CD4-positive, alpha-beta T cell treated with Interleukin-15 for 4 hours (primary cell): ENCODE measurements around the gene PTTG1IP.

ENCODE experiments used
- DNase-seq: peaks from one replicate; pipeline ENCODE4 v3.0.0-alpha.2; 2020; ENCODE audit warnings: low spot score

The PTTG1IP gene

DNA sequence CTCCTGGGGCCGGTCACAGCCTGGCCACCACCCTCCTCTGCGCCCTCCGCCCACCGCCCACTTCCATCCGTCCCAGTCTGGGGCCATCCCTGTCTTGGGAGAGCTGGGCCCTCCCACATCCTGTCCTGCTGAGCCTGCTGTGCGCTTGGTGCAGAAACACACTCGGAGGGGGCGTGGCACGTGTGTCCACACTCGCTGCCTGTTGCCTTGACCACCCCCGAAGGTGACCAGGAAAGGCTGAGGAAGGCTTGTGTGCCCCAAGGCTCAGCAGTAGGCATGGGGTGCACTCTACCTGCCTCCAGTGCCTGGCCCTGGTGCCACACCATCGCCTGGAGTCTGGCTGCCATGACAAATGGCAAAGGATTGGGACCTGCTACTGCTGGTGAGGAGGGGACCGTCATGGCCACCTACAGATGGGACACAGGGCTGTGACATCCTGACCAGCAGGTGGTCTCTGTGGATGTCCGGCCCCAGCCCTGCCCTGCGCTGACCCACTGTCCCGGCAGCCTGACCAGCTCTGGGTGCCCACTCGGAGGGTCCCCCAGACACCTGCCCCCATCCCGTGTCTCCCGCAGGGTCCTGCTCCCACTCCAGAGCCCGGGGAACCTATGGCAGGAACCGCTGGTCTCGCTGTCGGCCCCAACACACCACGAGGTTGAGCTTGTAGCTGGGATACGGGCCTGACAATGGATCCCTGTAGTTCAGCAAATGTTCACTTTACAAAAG is 23.2 kb upstream of the PTTG1IP start:
- DNase-seq: no peak

GRCh38 chr21:44895859-44896258 is 22.4 kb upstream of the PTTG1IP start:
- no peak for DNase-seq

DNA sequence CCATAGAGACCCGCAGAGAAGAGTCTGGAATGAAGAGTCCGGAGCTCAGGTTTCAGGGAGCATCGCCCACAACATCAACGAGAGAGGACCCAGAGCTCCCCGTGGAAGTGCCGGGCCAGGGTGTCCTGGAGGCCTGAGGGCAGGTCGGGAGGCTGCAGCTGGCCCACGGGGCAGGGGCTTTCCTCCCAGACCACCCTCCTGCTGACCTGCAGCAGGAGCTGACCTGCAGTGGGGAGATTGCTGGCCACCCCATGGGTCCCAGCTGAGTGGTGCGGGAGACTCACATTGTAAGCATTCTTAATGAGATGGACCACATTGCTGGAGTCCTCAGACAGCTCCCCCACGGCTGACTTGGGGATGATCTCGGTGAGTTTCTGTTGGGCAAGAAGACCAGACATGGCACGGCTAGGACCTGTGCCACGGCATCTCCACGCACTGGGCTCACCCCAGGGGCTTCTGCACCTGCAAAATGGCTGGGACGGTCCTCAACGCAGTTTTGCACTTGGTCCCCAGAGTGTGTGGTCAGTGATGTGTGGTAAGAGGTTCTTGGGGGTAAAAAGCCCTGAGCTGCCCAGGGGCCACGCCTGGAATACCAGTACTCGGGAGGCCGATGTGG is 21.3 kb upstream of the PTTG1IP start:
- no peak for DNase-seq

DNA sequence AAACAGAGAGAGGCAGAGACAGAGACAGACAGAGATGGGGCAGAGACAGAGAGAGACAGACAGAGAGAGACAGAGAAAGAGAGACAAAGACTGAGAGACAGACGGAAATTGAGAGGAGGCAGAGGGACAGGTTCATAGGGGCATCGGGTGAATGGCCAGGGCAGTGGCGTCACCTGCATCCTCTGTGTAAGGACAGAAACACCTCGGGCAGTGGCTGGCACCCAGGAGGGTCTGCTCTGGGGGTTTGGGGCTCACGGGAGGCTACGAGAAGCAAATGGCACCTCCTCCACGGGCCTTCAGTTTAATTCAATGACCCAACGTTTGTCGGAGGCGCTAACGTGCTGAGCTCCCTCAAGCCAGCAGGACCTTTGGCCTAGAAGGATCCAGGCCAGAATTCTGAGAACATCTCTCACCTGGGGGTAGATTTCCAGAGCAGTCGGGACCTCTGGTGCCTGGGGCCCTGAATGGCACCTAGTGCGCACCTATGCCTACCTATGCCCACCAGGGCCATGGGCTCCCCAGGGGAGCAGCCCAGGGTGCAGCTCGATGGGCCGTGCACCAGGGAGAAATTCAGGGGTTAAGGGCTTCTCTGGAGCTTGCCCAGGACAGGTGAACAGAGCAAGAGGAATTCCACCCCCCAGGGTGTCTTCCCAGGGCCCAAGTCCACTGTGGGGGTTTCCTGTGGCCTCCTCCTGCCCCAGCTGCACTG is 20.6 kb upstream of the PTTG1IP start:
- DNase-seq: no peak

DNA sequence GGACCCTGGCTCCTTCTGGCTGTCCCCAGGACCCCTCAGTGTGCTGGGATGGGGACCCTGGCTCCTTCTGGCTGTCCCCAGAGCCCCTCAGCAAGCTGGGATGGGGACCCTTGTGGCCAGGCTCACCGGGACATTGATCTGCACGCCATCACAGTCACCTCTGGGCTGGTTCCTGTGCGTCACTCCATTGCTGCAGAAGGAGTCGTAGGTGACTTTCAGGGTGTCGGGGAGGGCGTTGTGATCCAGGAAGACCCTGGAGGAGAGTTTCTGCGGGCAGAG is 19.7 kb upstream of the PTTG1IP start:
- no peak for DNase-seq

DNA sequence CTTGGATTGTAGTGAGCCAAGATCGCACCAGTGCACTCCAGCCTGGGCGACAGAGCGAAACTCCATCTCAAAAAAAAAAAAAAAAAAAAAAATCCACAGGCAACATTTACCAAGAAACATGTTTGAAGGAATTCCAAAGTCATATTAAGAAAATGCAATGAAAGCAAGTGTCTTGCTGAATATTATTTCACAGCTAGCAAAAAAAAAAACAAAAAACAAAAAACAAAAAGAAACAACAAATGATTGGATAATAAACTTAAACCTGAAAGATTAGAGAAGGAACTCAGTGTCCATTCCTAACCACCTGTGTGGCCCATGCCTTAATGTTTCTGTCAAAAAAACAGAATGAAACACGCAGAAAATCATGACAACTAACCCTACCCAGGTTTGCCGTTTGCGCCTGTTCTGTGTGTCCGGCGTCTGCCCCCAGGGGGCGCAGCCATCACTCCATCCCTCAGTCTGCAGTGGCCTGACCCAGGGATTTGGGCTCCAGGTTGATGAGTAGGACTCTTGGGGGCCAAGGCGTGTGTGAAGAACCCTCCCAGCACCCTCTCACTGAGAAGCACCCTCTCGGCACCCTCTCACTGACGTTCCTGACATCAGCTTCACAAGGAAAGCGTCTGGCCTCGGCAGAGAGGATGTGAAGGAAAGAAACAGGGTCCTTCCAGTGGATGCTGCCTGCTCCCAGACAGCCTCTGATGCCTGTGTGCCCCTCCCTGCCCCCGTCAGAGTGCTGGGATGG is 19.2 kb upstream of the PTTG1IP start:
- DNase-seq: peak; percentile 80

DNA sequence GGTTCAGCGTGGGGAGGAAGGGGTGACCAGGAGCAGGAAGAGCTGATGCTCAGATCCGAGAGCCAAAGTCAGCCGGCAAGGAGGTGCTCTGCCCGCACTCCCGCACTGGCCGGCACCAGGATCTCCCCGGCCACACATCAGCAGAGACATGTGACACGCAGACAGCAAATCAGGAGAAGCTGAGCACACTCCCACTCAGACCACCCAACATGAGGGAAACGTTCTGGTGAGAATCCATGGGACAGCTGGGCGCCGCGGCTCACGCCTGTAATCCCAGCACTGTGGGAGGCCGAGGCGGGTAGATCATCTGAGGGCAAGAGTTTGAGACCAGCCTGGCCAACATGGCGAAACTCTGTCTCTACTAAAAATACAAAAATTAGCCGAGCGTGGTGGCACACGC is 18.6 kb upstream of the PTTG1IP start:
- no peak for DNase-seq

- DNase-seq: no peak
Measured at GRCh38 chr21:44891631-44892031, 18.1 kb upstream of the PTTG1IP start.

DNA sequence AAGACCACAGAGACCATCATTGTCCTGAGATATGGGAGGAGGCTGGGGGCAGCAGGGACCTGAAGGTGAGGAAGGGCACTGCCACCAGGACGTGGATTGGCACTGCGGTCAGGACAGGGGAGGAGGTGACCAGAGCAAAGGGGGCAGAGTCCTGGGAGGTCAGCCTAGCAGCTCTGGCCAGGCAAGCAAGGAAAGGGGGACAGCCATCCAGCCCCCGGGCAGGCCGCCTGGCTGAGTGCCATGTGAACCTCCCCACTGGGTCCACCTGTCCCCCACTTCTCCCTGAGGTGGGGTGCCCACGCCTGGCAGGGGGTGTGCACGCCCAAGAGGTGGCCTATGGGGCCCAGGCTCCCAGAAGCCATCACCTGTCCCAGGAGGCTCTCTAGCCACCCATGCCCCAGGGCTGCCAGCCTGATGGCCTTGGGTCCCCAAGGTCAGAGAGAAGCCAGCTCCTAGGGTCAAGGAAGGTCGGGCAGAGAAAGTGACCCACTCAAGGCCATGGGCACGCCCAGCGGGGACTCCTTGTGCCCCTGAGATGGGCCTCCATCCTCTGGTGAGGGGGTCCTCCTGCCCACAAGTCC is 17.6 kb upstream of the PTTG1IP start:
- DNase-seq: no peak

DNA sequence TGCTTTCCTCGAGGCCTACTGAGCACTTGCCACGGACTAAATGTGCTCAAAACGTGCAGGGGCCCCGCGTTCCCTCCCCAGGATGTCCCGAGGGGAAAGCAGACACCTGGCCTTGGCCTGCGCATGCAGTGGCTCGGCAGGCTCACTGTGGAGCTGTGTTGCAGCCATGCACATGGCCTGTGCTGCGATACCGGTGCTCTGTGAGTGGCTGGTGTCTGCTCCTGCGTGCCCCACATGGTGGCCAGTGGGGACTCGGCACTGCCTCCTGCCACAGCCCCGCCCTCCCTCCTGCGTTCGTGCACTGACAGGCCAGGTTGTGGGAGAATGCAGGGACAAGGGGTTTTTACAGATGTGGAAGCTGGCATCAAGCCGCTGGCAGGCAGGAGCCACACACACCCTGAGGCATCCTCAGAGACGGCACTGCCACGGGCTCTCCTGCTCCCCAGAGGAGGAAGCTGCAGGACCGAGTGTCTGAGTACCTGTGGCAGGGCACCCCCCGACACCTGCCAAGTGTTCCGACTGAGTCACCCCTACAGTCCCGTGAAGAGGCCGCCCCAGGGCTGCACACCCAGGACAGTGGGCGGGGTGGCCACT is 16.9 kb upstream of the PTTG1IP start:
- no peak for DNase-seq

DNA sequence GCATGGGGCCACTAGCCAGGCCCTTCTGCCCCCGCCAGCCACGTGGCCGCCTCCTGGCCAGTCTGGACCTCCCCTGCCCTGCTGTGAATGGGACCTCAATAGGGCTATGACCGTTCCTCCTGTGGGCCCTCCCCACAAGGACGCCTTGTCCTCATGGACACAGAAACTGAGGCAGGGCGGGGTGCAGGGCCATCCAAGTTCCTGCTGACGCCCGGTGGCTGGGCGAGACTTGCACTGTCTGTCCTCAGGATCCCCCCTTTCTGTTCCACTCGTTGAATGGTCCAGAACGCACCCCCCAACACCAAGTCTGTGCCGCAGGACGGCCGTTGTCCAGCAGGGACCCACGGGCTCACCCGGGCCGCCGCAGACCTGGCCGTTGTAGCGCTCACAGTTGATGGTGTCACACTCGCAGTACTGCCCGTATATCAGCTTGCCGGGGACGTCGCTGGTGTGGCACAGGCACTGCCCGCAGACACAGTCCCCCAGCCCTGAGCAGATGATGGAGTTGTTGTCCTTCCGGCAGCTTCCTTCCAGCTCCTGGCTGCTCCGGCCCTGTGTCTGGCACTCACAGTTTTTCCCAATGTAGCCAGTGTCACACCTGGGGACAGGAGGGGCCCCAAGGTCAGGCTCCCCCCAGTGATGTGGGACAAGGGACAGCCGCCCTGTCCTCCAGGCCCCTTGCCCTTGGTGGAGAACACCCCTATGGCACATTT is 16.3 kb upstream of the PTTG1IP start:
- no peak for DNase-seq

DNA sequence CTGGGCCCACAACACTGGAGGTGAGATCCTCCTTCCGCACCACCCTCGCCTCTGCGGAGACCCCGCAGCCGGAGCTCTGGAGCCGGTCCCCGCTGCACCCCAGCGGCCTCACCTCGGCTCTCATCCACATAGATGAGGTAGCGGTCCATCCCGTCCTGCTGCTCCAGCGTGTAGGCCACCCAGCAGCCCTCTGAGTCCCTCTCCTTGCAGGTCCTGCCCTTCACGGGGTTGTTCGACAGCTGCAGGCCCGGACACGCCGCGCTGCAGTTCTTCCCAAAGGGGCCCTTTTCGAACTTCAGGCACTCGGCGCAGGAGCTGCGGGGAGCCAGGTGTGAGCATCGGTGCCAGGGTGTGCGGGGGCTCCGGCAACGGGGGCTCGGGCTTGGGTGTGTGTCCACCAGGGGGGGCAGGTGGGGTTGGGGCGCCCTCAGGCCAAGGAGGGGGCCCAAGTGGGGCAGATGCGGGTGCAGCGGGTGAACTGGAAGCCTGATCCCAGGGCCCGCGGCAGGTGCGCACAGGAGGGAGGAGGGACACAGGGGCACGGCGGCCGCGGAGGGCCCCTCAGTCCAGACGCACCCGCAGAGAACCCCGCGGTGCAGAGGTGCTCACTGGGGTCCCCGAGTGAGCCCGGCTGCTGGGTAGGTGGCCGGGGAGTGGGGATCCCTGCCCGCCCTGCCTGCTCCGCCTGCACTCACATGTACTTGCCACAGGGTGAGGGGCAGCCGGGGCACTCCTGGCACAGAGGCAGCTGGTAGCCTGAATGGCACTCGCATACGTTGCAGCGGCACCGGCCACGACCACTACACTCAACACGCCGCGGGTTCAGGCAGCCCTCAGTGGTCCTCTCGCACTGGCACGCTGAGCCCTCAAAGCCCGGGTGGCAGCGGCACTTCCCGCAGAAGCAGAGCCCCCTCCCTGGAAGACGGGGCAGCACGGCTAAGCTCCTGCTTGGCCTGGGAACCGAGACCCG is 15.4 kb upstream of the PTTG1IP start:
- DNase-seq: no peak

DNA sequence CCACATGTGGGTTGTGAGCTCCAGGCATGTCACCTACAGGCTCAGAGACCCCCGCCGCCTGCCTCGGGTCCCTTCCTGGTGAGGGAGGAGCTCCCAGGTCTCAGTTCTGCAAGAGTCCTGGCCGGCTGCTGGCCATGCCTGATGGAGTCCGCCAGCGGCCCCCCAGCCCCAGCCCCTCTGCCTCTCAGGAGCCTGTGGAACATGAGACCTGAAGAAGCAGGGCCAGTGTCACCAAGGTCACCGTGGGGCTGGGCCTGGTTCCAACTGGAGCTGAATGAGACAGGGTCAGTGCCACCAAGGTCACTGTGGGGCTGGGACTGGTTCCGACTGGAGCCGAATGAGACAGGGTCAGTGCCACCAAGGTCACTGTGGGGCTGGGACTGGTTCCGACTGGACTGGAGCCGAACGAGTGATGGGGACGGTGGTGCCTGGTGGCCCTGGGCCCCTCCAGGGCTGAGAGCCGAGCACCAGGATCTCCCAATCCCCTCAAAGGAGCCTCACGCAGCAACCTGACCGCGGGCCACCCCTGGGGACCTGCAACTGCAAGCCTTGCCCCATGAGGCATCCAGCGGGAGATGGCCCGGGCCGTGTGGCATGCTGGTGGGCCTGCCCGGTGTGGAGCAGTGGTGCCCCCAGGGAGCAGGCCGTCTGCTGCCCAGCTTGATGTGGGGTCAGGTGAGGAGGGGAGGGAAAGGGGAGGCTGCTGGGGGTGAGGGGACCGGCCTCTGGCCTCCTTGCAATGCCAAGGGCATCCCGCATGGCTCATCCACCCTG is 14.5 kb upstream of the PTTG1IP start:
- no peak for DNase-seq

- DNase-seq: no peak
Measured at GRCh38 chr21:44887126-44887806, 13.8 kb upstream of the PTTG1IP start.

- DNase-seq: no peak
Measured at GRCh38 chr21:44886113-44887075, 12.9 kb upstream of the PTTG1IP start.

GRCh38 chr21:44885615-44886014 is 12.1 kb upstream of the PTTG1IP start:
- DNase-seq: no peak

DNA sequence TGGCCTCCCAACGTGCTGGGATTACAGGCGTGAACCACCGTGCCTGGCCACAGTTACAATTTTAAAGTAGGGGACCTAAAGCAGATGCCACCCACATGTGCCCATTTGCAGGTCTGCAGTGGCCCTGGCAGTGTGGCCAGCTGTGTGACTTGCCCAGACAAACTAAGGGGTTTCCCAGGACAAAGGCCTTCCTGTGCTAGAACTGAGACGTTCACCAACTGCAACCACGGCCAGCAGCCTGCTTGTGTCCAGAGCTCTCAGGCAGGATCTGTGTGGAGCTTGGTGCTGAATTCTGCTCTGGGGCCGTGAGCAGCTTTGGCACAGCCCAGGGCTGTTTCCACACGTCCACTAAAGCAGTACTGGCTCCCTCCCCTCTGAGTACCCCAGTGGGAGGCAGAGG is 10.6 kb upstream of the PTTG1IP start:
- DNase-seq: no peak

DNA sequence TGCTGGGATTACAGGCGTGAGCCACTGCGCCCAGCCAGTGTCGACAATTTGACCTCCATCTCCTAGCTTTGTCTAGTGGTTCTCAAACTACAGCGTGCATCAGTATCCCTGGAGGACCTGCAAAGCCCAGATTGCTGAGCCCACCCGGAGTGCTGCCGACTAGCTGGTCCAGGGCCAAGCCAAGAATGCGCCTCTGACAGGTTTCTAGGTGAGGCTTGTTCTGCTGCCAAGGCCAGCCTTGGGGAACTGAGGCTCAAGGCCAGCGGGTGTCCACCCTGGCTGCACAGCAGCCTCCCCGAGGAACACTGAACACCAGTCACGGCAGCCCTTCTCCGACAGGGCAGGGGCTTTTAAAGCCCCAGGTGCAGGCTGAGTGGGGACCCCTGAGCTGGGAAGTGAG is 9.8 kb upstream of the PTTG1IP start:
- DNase-seq: no peak
